Dermis microvascular lymphatic vessel endothelial cell (primary cell): ENCODE results near the gene GPM6B. TPM values are rescaled to one million over a fixed set of nuclear protein-coding genes. Genes with fewer than 3 reads are reported as not detected.

Experiments used
- DNase-seq, 2 donors: peaks; one replicate each; pipeline versions ENCODE4 v3.0.0 to v3.0.0-alpha.2; 2010; ENCODE audit warnings: low read depth in 2 of 2
- total RNA-seq: library from RNA; depleted of rRNA; stranded (reverse); fragments of >200 nt; gene quantifications from 2 replicates; pipeline ENCODE4 v1.2.1, GENCODE V29; 2014

Gene GPM6B
- total RNA-seq, result 0.13 TPM in 1 of 2 replicates, not detected in the other

- no peak for DNase-seq
These were observed at the start of gene GPM6B for GRCh38 chrX:13816643-13817627. Gene GPM6B, minus strand, starts transcription at chrX:13817093. Its CDS starts 189 bp downstream, at chrX:13816904.

- DNase-seq, result no peak
These were observed 47.4 kb upstream of the GPM6B start for GRCh38 chrX:13864264-13864663.

- no peak for DNase-seq
These were observed 46.4 kb upstream of the GPM6B start for GRCh38 chrX:13863324-13863723.

GRCh38 chrX:13859724-13860123 lies 42.8 kb upstream of the GPM6B start:
- no peak for DNase-seq

- no peak for DNase-seq
These were observed 40.9 kb upstream of the GPM6B start for GRCh38 chrX:13857804-13858203.

GRCh38 chrX:13855689-13856450 lies 39.0 kb upstream of the GPM6B start:
- DNase-seq, result no peak

GRCh38 chrX:13854003-13854402 lies 37.1 kb upstream of the GPM6B start:
- DNase-seq, result no peak

GRCh38 chrX:13852001-13852695 lies 35.3 kb upstream of the GPM6B start:
- DNase-seq, result no peak

- no peak for DNase-seq
These were observed 29.0 kb upstream of the GPM6B start for GRCh38 chrX:13845721-13846378.

GRCh38 chrX:13843150-13843721 lies 26.3 kb upstream of the GPM6B start:
- no peak for DNase-seq

- no peak for DNase-seq
These were observed 23.2 kb upstream of the GPM6B start for GRCh38 chrX:13840121-13840520.

GRCh38 chrX:13837290-13837745 lies 20.4 kb upstream of the GPM6B start:
- DNase-seq, result no peak

- DNase-seq, result no peak
These were observed 19.7 kb upstream of the GPM6B start for GRCh38 chrX:13836575-13836974.

- DNase-seq, result no peak
These were observed 18.9 kb upstream of the GPM6B start for GRCh38 chrX:13835825-13836224.

GRCh38 chrX:13834355-13834754 lies 17.5 kb upstream of the GPM6B start:
- no peak for DNase-seq

- no peak for DNase-seq
These were observed 13.1 kb upstream of the GPM6B start for GRCh38 chrX:13829983-13830382.

GRCh38 chrX:13828392-13828791 lies 11.5 kb upstream of the GPM6B start:
- DNase-seq, result no peak

GRCh38 chrX:13827298-13828090 lies 10.6 kb upstream of the GPM6B start:
- DNase-seq, result no peak

- no peak for DNase-seq
These were observed 9.9 kb upstream of the GPM6B start for GRCh38 chrX:13826770-13827169.

- DNase-seq, result no peak
These were observed 8.4 kb upstream of the GPM6B start for GRCh38 chrX:13825178-13825762.
